ENCODE results near the gene WHRN. TPM values are rescaled to one million over a fixed set of nuclear protein-coding genes. Genes with fewer than 3 reads are reported as not detected.

Gene WHRN
- total and polyA plus RNA-seq, 9 of the 15 experiments (the other 6 are each of a cell fraction or from before 2014, with no cell fraction given) = 0.31 to 14.1 (median 3.0) TPM

- TF ChIP-seq ZNF407 (IDR thresholded peaks at IDR 0.05; ENCODE audit: low read depth) = no peak
- TF ChIP-seq, protein P1, sequence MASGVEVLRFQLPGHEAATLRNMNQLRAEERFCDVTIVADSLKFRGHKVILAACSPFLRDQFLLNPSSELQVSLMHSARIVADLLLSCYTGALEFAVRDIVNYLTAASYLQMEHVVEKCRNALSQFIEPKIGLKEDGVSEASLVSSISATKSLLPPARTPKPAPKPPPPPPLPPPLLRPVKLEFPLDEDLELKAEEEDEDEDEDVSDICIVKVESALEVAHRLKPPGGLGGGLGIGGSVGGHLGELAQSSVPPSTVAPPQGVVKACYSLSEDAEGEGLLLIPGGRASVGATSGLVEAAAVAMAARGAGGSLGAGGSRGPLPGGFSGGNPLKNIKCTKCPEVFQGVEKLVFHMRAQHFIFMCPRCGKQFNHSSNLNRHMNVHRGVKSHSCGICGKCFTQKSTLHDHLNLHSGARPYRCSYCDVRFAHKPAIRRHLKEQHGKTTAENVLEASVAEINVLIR (CRISPR knock-in tag; IDR thresholded peaks at IDR 0.05) = peak; percentile 59; the same call in 1 of the 2 replicates
- peak; percentile 38; the same call in 1 of the 2 replicates for TF ChIP-seq ZBTB17 (CRISPR knock-in tag; IDR thresholded peaks at IDR 0.05)
- TF ChIP-seq RBM34 (IDR thresholded peaks at IDR 0.05; ENCODE audit: borderline replicate concordance, insufficient read depth, low read length) = no peak
- peak; percentile 38 for TF ChIP-seq RBFOX2 (IDR thresholded peaks at IDR 0.05; ENCODE audit: low read depth, low read length)
- peak; percentile 92; the same call in 1 of the 2 replicates for TF ChIP-seq ZBTB7A (IDR thresholded peaks at IDR 0.05; ENCODE audit: borderline replicate concordance, control insufficient read depth, low read depth, low read length)
- TF ChIP-seq, protein P2, sequence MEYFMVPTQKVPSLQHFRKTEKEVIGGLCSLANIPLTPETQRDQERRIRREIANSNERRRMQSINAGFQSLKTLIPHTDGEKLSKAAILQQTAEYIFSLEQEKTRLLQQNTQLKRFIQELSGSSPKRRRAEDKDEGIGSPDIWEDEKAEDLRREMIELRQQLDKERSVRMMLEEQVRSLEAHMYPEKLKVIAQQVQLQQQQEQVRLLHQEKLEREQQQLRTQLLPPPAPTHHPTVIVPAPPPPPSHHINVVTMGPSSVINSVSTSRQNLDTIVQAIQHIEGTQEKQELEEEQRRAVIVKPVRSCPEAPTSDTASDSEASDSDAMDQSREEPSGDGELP (CRISPR knock-in tag; IDR thresholded peaks at IDR 0.05; ENCODE audit: borderline replicate concordance) = peak; percentile 28; the same call in 1 of the 2 replicates
- no peak for TF ChIP-seq DLX4 (CRISPR knock-in tag; IDR thresholded peaks at IDR 0.05)
- peak in 1 of 2 experiments; percentile 69; a peak in 3 of 4 replicates for TF ChIP-seq MAZ (CRISPR knock-in tag; conservative IDR thresholded peaks at IDR 0.05 in 1 of 2, IDR thresholded peaks at IDR 0.05 in 1 of 2)
- TF ChIP-seq JUND (IDR thresholded peaks at IDR 0.05; ENCODE audit: borderline replicate concordance, low read depth, low read length) = no peak; the same call in 1 of the 2 replicates
- no peak for TF ChIP-seq JUND (tag; IDR thresholded peaks at IDR 0.05; ENCODE audit: borderline replicate concordance, low read depth, low read length)
- TF ChIP-seq RFX1 (IDR thresholded peaks at IDR 0.05) = peak; percentile 95
- peak; percentile 44 for TF ChIP-seq NEUROD1 (IDR thresholded peaks at IDR 0.05; ENCODE audit: borderline replicate concordance, low read depth, low read length, partially characterized antibody)
- no peak for TF ChIP-seq YBX1 (IDR thresholded peaks at IDR 0.05)
- peak in 1 of 2 experiments; percentile 50; a peak in 1 of 4 replicates for TF ChIP-seq NONO (IDR thresholded peaks at IDR 0.05; ENCODE audit: low read depth in 2 of 2, low read length in 1 of 2)
Observed at GRCh38 chr9:114505187-114506081, at the start of gene WHRN (continued).

All from K562 (cell line).